ENCODE measurements around the gene DSTN. TPM values are rescaled to one million over a fixed set of nuclear protein-coding genes. Genes with fewer than 3 reads are reported as not detected.

The DSTN gene
- 100 to 1,000 TPM in 1 of 4 donors, 10 to 100 TPM in 3; 79.2 to 128 (median 88.5) TPM for total RNA-seq

- ATAC-seq (peak; percentile 88 to 89), DNase-seq (peak; percentile 85 to 86)
- TF ChIP-seq POLR2A (IDR thresholded peaks at IDR 0.05) (peak; percentile 97 to 98), CTCF (IDR thresholded peaks at IDR 0.05 in 4 of 5, conservative IDR thresholded peaks at IDR 0.05 in 1 of 5) (peak in 1 of 5 experiments; percentile 10)
- Histone ChIP-seq H3K27ac (peak within 1 kb of the TSS; percentile 99 to 100 (median 99)), H3K36me3 (no peaks in the 10 kb centered on the region), H3K4me1 (peaks cover 22 to 38% of the 10 kb centered on the region in 2 donors), H3K27me3 (no peaks in the 10 kb centered on the region), H3K4me3 (peak within 1 kb of the TSS; percentile 96 to 99 (median 98)), H3K9me3 (no peaks in the 10 kb centered on the region)
- intact Hi-C loops (cut with DNase I; ENCODE audit: low total_unique reads) (loop anchor here (1.0 to 5.0 kb wide), 5 partner anchors 27 to 398 kb away; partner anchors contain the start of genes MGME1, RRBP1 and SNX5), in situ Hi-C loops (cut with MboI; ENCODE audit: low sequenced_read_pairs in 4 of 4) (no loop called here)
Measured at GRCh38 chr20:17569616-17570346, at the start of gene DSTN. Gene DSTN, plus strand, starts transcription at chr20:17570075. Its CDS starts 134 bp downstream, at chr20:17570209.

DNA sequence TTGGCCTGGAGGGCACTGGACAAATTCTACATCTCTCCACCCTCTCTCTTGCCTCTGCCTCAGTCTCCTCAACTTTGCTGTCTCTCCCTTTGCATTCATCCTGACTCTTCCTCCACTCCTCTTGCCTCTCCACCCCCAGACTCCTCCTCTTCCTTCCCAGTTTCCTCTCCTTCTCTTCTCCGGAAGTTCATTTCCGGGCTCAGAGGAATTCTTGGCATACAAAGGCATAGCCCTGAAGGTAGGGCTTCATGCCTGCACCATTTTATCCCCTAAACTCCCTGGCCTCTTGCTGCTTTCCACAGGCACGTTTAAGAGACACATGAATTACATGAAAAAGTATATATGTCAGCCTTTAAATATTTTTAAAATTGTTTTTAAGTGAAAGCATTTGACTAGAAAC is 49.3 kb upstream of the DSTN start:
- H3K4me3 ChIP-seq, result no peak overlapping the region
- TF ChIP-seq POLR2A (IDR thresholded peaks at IDR 0.05), result no peak
- no peak for TF ChIP-seq CTCF (IDR thresholded peaks at IDR 0.05 in 4 of 5, conservative IDR thresholded peaks at IDR 0.05 in 1 of 5)
- H3K27me3 ChIP-seq, result no peaks in the 10 kb centered on the region
- H3K4me1 ChIP-seq, result peaks cover 0 to 14% of the 10 kb centered on the region in 2 donors
- ATAC-seq (no peak), DNase-seq (no peak)
- H3K36me3 ChIP-seq, result no peaks in the 10 kb centered on the region
- no peak overlapping the region for H3K27ac ChIP-seq
- intact Hi-C loops (cut with DNase I; ENCODE audit: low total_unique reads), result no loop called here
- no peaks in the 10 kb centered on the region for H3K9me3 ChIP-seq
- in situ Hi-C loops (cut with MboI; ENCODE audit: low sequenced_read_pairs in 4 of 4), result loop anchor here in 2 of 4 donors (25.0 kb wide), 2 partner anchors 392 to 742 kb away; no protein-coding TSS in a partner anchor

- Histone ChIP-seq H3K27ac (no peak overlapping the region), H3K4me1 (peaks cover 0 to 14% of the 10 kb centered on the region in 2 donors), H3K4me3 (no peak overlapping the region), H3K36me3 (no peaks in the 10 kb centered on the region), H3K9me3 (no peaks in the 10 kb centered on the region), H3K27me3 (no peaks in the 10 kb centered on the region)
- ATAC-seq (no peak), DNase-seq (no peak)
- TF ChIP-seq CTCF (IDR thresholded peaks at IDR 0.05 in 4 of 5, conservative IDR thresholded peaks at IDR 0.05 in 1 of 5) (no peak), POLR2A (IDR thresholded peaks at IDR 0.05) (no peak)
- in situ Hi-C loops (cut with MboI; ENCODE audit: low sequenced_read_pairs in 4 of 4), result loop anchor here in 2 of 4 donors (25.0 kb wide), 2 partner anchors 390 to 740 kb away; no protein-coding TSS in a partner anchor
- intact Hi-C loops (cut with DNase I; ENCODE audit: low total_unique reads), result no loop called here
Measured at GRCh38 chr20:17522528-17522927, 47.3 kb upstream of the DSTN start.

DNA sequence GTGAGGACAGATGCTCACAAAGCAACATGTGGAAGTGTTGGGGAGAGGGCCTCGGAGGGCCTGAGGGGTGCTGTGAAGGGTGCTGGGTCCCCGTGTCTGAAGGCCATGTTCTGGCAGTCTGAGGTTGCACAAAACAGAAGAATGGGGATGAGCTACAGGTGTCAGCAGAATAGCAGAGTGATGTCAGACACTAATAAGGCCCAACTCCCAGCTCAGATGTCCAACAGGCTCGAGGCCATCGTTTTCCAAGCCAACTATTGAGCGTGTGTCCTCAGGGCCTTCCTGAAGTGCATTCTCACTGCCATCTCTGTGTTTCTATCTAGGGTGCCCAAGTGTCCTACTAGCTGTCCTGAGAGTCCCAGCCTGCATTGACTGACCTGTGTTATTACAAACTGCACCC is 46.5 kb upstream of the DSTN start:
- Histone ChIP-seq H3K36me3 (no peaks in the 10 kb centered on the region), H3K27ac (no peak overlapping the region), H3K9me3 (no peaks in the 10 kb centered on the region), H3K27me3 (no peaks in the 10 kb centered on the region), H3K4me3 (no peak overlapping the region), H3K4me1 (peaks cover 0 to 14% of the 10 kb centered on the region in 2 donors)
- no peak for DNase-seq
- ATAC-seq, result no peak
- intact Hi-C loops (cut with DNase I; ENCODE audit: low total_unique reads) (no loop called here), in situ Hi-C loops (cut with MboI; ENCODE audit: low sequenced_read_pairs in 4 of 4) (loop anchor here in 2 of 4 donors (25.0 kb wide), 2 partner anchors 389 to 739 kb away; no protein-coding TSS in a partner anchor)
- TF ChIP-seq POLR2A (IDR thresholded peaks at IDR 0.05) (no peak), CTCF (IDR thresholded peaks at IDR 0.05 in 4 of 5, conservative IDR thresholded peaks at IDR 0.05 in 1 of 5) (no peak)
